H4 (cell line): Measurements from ENCODE around the gene GPR18. TPM values are rescaled to one million over a fixed set of nuclear protein-coding genes. Genes with fewer than 3 reads are reported as not detected.
"Not testable (repeated sequence)": the region's sequence is repeated elsewhere in the genome, so short reads cannot be mapped to it uniquely, and the experiment has no call there.

Experiments
- DNase-seq: peaks from one replicate; pipeline ENCODE4 v3.0.0-alpha.2; 2015; ENCODE audit warnings: low spot score
- total RNA-seq: library from RNA; depleted of rRNA; stranded (reverse); fragments of >200 nt; shearing (Covaris generic); gene quantifications from 2 replicates; pipeline ENCODE4 v1.2.3, GENCODE V29; 2014

Gene GPR18
- total RNA-seq, 1 experiment from 2014 or later = not detected

DNA sequence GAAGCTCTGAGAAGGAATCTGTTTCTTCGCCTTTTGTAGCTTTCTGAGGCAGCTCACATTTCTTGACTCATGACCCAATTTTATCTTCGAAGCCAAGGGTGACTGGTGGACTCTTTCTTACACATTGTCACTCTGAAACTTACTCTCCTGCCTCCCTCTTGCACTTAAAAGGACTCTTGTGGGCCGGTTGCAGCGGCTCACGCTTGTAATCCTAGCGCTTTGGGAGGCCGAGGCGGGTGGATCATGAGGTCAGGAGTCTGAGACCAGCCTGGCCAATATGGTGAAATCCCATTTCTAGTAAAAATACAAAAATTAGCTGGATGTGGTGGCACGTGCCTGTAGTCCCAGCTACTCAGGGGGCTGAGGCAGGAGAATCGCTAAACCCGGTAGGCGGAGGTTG lies 27.6 kb downstream of the GPR18 start:
- not testable (repeated sequence) for DNase-seq

DNA sequence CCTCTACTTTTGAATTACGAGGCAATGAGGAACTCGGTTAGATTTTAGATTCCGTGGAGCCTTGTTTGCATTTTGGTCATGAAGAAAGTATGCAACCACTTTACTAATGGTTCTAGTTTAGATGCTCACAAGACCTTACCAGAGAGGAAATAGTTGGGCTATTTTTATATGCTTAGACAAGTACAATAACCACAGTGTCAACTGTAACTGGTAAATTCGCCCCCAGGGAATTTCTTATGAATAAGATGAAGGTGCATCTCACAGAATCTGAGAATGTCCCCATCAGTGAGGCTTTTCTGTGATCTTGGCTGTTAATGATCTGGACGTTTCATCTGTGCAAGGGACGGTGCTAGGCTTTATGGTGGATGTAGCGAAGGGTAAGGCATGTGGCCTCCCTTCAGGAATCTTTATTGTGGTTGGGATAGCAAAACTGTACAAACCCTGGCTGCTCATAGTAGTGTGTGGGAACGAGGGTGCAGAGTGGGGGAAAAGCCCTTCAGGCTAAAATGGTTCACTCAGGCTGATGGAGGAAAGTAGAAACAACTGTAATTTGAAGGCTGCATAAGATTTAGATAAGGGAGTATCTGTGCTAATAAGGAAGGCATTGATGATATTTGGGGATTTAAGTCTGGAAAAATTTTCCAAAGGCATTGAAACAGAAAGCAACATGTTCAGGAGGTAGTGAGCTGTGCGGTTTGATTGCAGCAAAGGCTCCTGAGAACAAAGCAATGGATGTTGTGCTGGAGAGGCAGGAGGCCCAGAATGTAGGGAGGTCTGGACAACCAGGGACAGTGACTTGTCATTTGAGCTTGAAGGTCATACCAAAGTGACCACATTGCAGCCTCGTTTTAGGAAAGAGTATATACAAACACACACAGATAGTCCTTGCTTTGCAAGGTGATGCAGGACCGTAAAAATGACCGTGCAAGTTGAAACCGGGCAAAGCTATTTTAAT lies 29.2 kb downstream of the GPR18 start:
- DNase-seq = peak; percentile 33

DNA sequence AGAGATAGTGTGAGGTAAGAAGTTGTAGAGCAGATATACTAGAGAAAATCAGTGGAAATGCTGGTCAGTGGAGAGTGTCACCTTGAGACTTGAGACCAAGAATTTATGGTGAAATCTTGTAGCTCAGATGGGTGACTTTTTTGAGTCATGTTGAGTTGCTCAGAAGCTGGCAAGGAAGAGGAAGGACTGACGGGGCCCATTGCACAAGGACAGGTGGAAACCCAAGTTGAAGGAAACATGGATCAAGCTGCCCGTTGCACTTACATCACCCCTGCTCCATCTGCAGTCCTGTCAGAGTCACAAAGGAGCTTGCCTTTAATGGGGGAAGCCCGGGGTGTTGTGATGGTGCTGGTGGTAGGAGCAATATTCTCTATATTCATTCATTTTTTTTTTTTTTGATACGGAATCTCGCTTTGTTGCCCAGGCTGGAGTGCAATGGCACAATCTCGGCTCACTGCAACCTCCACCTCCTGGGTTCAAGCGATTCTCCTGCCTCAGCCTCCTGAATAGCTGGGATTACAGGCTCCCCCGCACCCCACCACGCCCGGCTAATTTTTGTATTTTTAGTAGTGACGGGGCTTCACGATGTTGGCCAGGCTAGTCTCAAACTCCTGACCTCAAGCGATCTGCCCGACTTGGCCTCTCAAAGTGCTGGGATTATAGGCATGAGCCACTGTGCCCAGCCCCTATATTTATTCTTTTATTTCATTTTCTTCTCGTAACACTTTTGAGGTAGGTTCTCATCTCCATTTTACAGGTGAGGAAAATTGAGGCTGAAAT lies 30.1 kb downstream of the GPR18 start:
- DNase-seq = no peak

DNA sequence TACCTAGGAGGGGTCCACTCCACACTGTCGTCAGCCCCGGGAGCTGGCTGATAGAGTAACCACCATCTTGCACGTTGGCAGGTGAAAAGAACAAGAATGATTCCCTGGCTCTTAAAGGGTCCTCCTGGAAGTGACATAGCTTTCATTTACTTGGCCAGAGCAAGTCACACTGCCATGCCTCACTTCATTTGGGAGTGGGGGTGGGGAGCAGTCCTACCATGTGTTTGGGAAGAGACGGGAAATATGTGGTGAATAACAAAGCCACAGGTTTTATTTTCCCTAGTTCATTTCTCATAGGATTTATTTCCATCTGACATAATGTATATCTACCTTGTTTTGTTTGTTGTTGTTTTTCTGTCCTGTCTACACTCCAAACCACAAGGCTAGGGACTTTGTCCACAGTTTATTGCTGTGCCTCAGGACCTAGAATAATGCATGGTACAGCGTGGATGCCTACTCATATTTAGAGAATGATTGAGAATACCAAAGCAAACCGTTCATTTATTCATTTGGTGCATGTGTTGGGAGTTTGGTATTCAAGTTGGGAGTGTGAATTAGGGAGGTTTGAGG lies 30.8 kb downstream of the GPR18 start:
- DNase-seq = no peak

DNA sequence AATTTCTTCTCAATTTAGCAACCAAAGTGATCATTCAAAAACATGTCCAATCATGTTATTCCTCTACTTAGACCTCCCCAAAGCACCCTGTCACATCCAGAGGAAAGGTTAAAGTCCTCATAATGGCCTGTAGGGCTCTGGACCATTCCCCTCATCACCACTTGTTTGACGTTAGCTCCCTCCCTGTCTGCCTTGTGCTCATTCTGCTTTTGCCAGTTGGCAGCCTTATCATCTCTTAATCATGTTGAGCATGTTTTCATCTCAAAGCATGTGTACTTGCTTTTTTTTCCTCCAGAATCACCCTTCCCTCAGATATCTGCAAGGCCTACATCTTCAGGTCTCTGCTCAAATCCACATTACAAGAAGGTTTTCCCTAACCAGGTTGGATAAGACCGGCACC lies 31.7 kb downstream of the GPR18 start:
- DNase-seq = no peak

DNA sequence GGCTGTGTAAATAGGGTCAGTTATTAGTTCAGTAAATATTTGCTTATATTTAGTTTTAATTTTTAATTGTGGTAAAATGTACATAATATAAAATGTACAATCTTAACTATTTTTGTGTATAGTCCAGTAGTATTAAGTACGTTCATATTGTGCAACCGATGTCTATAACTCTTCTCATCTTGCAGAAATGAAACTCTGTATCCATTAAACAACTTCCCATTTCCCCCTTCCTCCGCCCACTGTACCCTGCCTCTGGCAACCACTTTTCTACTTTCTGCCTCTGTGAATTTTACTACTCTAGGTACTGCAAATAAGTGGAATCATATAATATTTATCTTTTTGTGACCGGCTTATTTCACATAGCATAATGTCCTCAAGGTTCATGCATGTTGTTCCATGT lies 33.1 kb downstream of the GPR18 start:
- no peak for DNase-seq

DNA sequence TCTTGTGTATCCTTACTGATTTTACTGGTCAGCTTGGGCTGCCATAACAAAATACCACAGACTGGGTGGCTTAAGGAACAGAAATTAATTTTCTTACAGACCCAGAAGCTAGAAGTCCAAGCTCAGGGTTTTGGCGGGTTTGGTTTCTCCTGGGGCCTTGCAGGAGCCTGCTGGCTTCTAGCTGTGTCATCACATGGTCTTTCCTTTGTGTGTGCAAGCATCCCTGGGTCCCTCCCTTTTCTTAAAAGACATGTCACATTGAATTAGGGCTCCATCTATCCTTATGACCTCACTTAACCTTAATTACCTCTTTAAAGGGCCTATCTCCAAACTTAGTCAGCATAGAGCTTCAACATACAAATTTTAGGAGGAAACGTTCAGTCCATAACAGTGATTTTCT lies 34.2 kb downstream of the GPR18 start:
- DNase-seq = no peak

DNA sequence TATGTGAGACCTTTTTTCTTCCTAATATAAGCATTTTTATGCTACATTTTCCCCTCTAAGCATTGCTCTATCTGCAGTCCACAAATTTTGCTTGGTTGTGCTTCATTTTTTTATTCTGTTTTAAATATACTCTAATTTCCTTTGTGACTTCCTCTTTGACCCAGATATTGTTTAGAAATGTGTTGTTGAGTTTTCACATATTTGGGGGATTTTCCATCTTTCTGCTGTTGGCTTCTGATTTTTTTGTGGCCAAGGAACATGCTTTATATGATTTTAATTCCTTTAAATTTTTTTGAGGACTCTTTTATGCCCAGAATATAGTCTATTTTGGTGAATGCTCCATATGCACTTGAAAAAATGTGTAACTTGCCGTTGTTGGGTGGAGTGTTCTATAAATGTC lies 34.6 kb downstream of the GPR18 start:
- DNase-seq = no peak

DNA sequence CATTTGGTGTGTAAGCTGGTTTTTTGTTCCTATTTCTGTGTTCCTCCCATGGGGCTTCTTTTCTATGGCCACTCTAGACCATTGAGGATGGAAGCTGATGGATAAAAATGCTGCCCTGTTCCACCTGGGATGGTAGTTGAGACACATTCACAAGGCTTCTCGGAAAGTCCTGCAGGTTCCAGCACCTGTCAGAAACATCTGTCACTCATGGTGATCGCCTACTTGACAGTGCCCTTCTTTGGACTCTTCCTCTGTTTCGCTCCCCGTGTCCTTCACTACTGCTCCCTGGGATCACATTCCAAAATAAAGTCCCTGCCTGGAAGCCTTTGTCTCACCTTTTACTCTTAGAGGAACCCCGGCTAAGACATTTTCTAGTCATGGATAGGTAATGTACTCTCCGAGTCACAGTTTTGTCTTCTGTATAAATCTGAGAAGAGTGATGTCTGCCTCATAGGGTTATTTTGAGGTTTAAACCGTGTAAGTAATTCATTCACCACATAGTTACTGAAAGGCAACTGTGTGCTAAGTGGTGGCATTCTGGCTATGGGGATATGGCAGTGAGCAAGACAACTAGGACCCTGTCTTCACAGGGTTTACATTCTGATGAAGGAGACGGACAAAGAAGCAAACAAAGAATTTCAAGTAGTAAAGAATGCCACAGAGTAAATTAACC lies 36.5 kb downstream of the GPR18 start:
- DNase-seq = no peak

DNA sequence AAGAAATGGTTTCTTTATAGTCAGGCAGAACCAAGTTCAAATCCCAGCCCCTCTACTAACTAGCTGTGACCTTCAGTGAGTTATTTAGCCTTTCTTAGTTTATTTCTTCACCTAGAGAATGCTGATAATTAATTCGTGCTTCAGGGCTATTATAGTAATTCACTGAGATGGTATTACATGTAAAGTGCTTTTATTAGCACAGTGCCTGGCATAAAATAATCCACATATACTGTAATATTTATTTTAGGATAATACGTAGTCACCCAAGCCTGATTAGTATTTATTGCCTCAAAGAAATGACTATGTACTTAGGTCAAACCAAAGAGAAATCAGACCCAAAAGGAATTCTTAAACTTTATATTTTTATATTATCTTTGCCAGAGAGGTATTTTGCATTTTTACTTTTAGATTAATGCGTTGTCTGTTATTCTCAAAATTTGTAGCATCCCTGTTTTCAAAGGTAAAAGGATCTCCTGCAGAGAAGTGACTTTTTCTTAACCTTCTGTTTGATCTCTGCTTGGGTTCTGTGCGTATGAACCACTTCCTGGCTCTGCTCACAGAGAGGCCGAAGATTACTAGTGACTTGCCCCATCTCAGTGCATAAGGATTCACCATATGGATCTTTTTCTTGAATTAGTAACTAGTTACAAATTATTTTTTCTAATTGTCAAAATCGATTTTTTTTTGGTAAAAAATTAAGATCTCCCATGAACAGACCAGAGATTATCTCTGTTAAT lies 37.8 kb downstream of the GPR18 start:
- DNase-seq = no peak

DNA sequence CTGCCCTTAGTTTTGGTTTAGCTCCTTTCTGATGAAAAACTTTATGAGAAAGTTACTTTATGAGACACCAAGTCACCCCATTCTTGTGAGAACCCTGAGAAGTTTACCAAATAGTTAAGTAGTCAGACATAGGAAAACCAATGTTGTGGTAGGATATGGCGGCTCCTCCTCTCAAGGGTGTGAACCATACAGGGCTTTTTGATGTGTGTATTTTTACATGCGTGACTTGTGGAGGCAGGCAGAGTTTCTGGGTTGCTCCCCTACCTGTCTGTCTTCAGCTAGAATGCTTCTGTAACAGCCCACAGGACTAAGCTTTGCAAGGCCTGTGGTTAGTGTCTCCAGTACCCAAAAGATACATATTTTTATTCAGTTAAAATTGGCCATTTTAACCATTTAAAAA lies 39.2 kb downstream of the GPR18 start:
- DNase-seq = no peak

DNA sequence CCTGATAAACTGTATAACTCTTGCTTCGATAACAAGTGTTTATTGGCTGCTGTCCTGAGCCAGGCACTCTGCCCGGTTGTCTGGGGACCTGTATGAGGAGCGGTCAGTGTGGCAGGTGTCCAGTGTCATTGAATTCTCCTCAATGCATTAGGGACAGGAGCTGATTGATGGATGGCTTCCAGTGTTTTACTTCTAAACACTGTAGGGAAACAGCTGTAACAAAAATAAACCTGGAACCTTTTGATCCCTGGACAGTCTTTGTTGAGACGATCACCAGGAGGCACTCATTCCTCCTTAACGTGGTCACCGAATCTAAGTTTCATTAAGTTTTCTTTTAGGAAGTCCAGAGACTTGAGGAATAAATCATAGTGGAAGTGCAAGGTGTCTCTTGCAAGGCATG lies 39.6 kb downstream of the GPR18 start:
- no peak for DNase-seq

DNA sequence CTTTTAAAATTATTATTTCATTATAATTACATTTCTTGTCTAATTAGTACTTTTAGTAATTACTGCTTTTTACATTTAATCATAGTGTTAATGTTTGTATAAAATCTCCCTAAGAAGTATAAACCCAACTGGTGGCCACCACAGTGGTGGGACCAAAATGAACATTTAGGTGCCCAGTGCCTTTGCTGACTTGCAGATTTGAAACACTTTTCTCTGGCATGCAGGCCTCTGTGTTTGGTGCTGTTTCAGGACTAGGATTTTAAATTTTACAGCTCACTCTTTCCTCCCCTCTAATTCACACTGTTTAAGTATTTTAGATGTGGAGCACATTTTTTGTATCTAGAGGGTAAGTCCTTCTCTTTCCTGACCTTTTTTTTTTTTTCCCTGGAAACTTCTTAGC lies 40.1 kb downstream of the GPR18 start:
- DNase-seq = no peak

DNA sequence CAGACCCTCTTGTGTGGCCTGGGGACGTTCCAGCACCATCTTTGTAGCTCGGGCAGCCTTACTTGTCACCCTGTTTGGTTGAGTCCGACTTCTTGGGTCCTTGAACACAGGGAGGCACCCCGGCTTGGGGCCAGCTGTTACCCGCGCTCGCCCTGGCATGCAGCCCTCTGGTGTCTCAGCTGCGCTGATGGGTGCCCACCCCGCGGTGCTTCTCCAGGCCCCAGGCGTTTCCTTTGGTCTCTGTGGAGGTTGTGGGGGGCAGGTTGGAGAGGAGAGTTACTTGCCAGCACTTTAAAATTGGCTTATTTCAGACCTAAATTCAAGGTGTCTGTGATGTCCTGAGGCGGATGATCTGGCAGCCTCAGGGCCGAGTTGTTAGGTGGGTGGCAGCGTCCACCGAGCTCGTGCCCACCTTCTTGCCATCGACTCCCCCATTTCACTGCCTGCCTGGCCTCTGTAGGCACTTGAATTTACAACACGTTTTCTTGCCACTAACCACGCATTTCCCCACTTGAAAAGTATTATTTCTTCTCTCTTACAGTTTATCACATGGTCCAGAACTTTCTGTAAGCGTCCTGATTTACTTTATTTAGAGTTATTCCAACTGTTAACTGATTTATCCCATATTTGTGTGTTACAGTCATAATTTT lies 40.6 kb downstream of the GPR18 start:
- no peak for DNase-seq

DNA sequence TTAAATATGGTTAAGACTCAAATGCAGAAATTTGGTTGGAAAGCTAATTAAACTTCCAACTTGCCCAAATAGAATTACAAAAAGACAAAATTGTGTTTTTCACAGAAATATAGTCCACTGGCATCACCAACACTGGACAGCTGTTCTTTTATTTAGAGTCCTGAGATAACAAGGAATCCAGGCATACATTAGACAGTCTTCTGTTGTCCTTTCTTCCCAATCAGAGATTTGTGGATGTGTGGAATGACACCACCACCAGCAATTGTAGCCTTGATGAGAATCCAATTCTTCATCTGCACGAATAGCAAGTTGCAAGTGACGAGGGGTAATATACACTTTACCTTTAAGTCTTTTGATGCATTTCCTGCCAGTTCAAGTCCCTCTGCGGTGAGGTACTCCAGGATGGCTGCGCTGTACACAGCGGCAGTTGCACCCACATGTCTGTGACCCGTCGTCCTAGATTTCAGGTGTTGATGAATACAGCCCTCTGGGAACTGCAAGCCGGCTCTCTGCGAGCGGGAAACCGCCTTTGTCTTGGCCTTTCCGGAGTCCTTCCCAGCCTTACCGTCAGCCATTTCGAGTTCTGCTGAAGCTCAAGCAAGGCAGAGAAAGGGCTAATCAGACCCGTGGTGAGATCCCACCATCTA lies 42.9 kb downstream of the GPR18 start:
- no peak for DNase-seq

DNA sequence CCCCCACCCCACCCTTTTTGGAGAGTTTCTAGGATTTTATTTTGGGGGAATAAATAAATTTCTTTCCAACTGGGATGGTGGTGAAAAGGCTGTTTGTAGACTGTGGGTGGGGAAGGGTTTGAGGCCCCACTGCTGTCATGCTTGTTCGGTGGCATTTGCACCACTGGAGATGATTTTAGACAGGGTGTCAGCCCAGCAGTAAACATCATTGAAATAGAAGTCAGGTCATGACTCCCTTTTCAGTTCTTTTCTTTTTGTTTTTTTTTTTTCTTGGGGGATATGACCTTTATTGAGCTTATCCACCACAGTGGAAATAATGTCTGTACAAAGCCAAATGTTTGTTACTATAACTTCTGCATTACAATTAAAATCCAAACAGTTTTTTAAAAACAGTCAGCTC lies 43.4 kb downstream of the GPR18 start:
- DNase-seq = no peak

DNA sequence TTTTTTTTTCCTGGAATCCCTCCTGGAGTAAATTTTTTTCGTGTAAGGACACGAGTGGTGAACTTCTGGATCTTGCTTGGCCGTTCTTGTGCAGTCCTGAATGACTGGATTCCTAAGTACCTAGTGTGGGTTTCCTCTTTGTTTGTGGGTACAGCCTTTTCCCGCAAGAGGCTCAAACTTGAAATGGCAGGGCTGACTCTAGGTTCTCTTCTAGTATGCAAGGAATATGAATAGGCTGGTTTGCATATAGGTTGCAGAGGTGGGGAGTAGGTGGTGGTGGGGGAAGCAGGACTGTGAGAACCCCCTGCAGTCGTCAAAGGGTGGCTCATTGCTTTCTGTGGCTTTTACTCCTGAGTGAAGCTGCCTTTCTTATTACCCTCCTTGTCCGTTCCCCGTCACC lies 43.9 kb downstream of the GPR18 start:
- DNase-seq = no peak

DNA sequence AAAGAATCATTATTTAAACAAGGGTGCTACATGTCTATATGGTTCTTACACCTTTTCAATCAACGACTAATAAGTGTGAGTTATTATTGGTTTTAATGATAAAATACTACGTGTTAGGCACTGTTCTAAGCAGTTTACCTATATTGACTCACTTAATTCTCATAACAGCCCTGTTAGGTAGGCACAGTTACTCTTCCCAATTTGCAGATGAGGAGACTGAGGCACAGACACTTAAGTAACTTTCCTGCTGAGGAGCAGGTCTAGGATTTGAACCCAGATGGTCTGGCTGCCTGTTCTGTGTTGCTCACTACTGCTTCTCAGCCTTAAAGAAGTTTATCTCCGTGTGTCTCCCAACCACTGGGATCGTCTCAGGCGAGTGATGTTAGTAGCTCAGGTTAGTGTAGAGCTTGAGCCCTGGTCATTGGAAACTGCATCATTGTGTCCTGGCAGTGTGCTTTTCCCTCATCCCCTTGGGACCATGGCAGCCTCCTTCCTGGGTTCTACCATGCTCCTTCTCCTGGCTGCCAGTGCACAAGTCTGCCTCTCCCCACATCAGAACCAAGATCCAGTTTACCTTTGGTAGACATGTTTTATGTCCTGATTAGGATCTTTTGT lies 46.7 kb downstream of the GPR18 start:
- DNase-seq = no peak

DNA sequence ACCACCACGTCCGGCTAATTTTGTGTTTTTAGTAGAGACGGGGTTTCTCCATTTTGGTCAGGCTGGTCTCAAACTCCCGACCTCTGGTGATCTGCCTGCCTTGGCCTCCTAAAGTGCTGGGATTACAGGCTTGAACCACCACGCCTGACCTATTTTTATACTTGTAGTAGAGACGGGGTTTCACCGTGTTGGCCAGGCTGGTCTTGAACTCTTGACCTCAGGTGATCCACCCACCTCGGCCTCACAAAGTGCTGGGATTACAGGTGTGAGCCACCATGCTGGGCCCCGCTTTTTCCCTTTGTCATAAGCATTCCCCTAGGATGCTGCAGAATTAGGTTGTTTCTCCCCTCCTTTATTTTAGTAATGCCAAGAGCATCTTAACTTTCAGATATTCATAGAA lies 47.6 kb downstream of the GPR18 start:
- not testable (repeated sequence) for DNase-seq
